ENCODE results near the gene LTBR. TPM values are rescaled to one million over a fixed set of nuclear protein-coding genes. Genes with fewer than 3 reads are reported as not detected.

Gene LTBR
- total and polyA plus RNA-seq, 5 donors, result 30.8 to 54.2 (median 37.6) TPM

DNA sequence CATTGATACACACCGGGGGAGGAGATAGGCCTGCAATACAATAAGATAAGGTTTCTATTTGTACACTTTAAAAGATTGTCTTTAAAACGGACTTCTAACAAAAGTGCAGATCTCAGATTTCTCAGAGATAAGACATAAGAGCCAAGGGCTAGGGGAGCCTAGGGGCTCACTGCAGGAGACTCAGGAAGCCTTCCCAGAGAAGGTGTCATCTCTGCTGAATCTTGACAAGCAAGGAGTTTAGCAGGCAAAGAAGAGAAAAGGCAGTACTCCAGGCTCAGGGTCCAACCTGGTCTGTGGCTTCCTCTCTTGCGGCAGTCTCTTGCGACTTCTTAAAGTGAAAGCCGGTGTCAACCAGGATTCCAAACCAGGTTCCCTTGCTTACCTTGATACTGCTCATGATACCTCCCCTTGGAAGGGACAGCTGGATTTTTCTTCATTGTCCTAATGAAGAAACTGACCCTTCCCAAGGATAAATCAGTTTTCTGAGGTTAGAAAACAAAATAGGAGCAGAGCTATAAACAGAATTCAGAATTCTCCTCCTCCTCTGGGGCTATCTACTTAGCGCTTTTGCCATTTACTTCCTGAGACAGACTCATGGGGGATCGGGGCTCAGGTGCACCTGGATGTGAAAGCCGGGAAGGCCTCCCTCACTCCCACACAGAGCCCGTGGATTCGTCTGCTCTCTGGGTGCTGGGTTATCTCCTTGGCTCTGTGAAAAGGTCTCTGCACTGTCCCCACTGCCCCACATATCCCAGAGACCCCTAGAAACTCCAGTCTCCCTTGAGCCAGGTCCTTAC lies 6.9 kb upstream of the LTBR start:
- no peak for ATAC-seq
- 67% methylated on average over 10 of the region's 10 CpGs for WGBS

DNA sequence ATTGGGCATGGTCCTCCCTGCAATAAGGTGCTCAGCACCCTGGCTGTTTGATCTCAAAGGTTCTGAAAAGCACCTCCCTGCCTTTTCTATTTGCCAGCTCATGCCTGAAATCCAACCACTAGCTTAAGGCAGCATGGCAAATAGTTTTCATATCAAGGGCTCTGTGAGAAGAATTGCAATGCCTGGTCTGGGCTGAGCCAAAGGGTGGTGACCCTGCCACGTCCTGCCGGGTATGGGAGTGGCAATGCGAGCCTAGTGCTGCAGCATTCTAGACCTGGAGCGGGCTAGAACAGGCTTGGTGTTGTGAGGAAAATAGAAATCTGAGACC lies 6.3 kb upstream of the LTBR start:
- Histone ChIP-seq H3K27me3 (ENCODE audit: control insufficient read depth, insufficient read depth) (no peaks in the 10 kb centered on the region), H3K4me3 (ENCODE audit: low read length) (no peak overlapping the region), H3K4me1 (ENCODE audit: control insufficient read depth, insufficient read depth, low read length) (no peaks in the 10 kb centered on the region), H3K27ac (ENCODE audit: low read length) (no peak overlapping the region), H3K9me3 (ENCODE audit: control insufficient read depth, low read length) (no peaks in the 10 kb centered on the region)
- intact Hi-C loops (cut with DNase I), result no loop called here
- peak in 2 of 3 donors; percentile 69 to 72 for DNase-seq
- peak; percentile 40 to 48 for ATAC-seq
- WGBS, result 61% methylated on average over 4 of the region's 4 CpGs

More for the DNA sequence above, 6.9 kb upstream of the LTBR start:
- Histone ChIP-seq H3K4me1 (ENCODE audit: control insufficient read depth, insufficient read depth, low read length) (no peaks in the 10 kb centered on the region), H3K27me3 (ENCODE audit: control insufficient read depth, insufficient read depth) (no peaks in the 10 kb centered on the region), H3K9me3 (ENCODE audit: control insufficient read depth, low read length) (no peaks in the 10 kb centered on the region), H3K4me3 (ENCODE audit: low read length) (no peak overlapping the region), H3K27ac (ENCODE audit: low read length) (no peak overlapping the region)
- DNase-seq, result no peak
- intact Hi-C loops (cut with DNase I), result no loop called here

GRCh38 chr12:6378709-6379472 lies 5.1 kb upstream of the LTBR start:
- Histone ChIP-seq H3K27me3 (ENCODE audit: control insufficient read depth, insufficient read depth) (no peaks in the 10 kb centered on the region), H3K4me1 (ENCODE audit: control insufficient read depth, insufficient read depth, low read length) (peaks cover 7% of the 10 kb centered on the region), H3K9me3 (ENCODE audit: control insufficient read depth, low read length) (no peaks in the 10 kb centered on the region), H3K27ac (ENCODE audit: low read length) (no peak overlapping the region), H3K4me3 (ENCODE audit: low read length) (no peak overlapping the region)
- ATAC-seq (no peak), DNase-seq (peak in 2 of 3 donors; percentile 16 to 57)
- intact Hi-C loops (cut with DNase I), result no loop called here
- 71% methylated on average over 13 of the region's 13 CpGs for WGBS

DNA sequence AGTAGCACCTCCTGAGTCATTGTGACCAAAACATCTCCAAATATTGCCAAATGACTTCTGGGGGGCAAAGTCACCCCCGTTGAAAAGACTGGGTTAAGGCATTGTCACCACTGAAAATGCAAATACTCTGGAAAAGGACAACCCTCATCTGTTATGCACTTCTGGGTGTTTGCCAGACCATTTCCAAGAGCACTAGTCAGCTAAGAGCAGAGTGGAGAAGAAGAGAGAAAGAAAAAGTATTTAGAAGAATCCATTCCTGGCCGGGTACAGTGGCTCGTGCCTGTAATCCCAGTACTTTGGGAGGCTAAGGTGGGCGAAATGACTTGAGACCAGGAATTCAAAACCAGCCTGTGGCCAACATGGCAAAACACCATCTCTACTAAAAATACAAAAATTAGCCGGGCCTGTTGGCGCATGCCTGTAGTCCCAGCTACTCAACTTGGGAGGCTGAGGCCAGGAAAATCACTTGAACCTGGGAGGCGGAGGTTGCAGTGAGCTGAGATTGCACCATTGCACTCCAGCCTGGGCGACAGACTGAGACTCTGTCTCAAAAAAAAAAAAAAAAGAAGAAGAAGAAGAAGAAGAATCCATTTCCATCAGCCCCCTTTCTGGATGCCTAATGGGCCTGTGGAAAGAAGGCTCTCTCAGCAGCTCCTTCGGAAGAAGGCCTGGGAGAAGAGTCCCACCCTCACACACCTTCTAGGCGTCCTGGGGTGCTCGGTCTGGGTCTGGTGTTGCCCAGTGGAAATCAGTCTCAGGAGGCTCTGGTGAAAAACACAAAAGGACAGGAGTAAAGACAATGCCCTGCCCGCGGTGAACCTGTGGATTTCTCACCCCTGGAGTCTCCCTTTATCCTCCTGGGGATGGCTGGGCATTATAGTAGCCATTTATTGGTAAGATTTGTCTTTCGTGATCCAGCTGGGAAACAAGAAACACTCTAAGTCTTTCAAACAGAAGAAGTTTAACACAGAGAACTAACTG lies 3.5 kb upstream of the LTBR start:
- no peak overlapping the region for H3K27ac ChIP-seq (ENCODE audit: low read length)
- peaks cover 12% of the 10 kb centered on the region for H3K4me1 ChIP-seq (ENCODE audit: control insufficient read depth, insufficient read depth, low read length)
- WGBS, result 87% methylated on average over 14 of the region's 14 CpGs
- H3K27me3 ChIP-seq (ENCODE audit: control insufficient read depth, insufficient read depth), result no peaks in the 10 kb centered on the region
- no peaks in the 10 kb centered on the region for H3K9me3 ChIP-seq (ENCODE audit: control insufficient read depth, low read length)
- no peak for DNase-seq
- no peak for ATAC-seq
- intact Hi-C loops (cut with DNase I), result loop anchor here (5.0 to 10.0 kb wide), 3 partner anchors 38 to 46 kb away; partner anchors contain the start of gene TNFRSF1A (in 1 of the 4)
- no peak overlapping the region for H3K4me3 ChIP-seq (ENCODE audit: low read length)

DNA sequence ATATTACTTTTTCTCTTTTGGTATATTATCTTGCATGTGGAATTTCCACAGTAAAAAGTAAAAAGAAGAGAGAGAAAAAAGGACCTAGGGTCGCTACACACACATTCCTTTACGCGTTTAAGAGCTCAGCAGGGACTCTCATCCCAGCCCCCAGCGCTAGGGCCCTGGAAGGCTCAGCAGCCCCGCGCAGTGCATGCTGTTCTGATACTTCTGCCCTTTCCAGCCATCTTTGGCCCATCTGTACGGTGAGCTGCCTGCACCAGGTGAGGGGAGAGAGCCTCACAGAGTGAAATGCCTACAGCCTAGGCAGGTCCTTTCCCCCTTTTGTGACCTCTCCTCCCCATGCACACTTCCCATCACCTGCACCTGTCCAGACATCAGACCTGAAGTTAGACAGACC lies 1.6 kb upstream of the LTBR start:
- intact Hi-C loops (cut with DNase I), result loop anchor here (5.0 to 10.0 kb wide), 3 partner anchors 40 to 48 kb away; partner anchors contain the start of gene TNFRSF1A (in 1 of the 4)
- H3K9me3 ChIP-seq (ENCODE audit: control insufficient read depth, low read length), result no peaks in the 10 kb centered on the region
- WGBS, result 90% methylated on average over 7 of the region's 7 CpGs
- peaks cover 12% of the 10 kb centered on the region for H3K4me1 ChIP-seq (ENCODE audit: control insufficient read depth, insufficient read depth, low read length)
- no peak overlapping the region for H3K27ac ChIP-seq (ENCODE audit: low read length)
- no peak overlapping the region for H3K4me3 ChIP-seq (ENCODE audit: low read length)
- DNase-seq (no peak), ATAC-seq (no peak)
- H3K27me3 ChIP-seq (ENCODE audit: control insufficient read depth, insufficient read depth), result no peaks in the 10 kb centered on the region

DNA sequence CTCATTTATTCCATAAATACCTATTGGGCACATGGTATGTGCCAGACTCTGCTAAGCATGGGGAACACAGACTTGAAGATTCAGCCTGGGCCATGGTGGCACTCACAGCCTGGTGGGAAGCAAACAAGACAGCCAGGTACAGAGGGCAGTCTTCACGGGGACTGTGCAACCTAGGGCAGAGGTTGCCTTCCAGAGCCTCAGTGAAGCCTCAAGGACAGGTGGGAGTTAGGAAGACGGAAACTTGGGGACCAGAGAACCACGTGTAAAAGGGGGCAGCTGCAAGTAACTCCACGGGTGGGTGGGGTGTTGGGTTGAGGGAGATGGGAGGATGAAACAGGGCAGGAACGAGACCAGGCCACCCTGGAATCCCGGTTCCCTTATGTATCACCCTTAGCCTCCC lies 980 bp upstream of the LTBR start:
- no peaks in the 10 kb centered on the region for H3K9me3 ChIP-seq (ENCODE audit: control insufficient read depth, low read length)
- H3K27ac ChIP-seq (ENCODE audit: low read length), result peak overlapping the region; percentile 90
- H3K4me3 ChIP-seq (ENCODE audit: low read length), result no peak overlapping the region
- no peak for ATAC-seq
- no peak for DNase-seq
- intact Hi-C loops (cut with DNase I), result loop anchor here (5.0 to 10.0 kb wide), 3 partner anchors 41 to 48 kb away; partner anchors contain the start of gene TNFRSF1A (in 1 of the 4)
- peaks cover 12% of the 10 kb centered on the region for H3K4me1 ChIP-seq (ENCODE audit: control insufficient read depth, insufficient read depth, low read length)
- 88% methylated on average over 6 of the region's 6 CpGs for WGBS
- H3K27me3 ChIP-seq (ENCODE audit: control insufficient read depth, insufficient read depth), result no peaks in the 10 kb centered on the region

DNA sequence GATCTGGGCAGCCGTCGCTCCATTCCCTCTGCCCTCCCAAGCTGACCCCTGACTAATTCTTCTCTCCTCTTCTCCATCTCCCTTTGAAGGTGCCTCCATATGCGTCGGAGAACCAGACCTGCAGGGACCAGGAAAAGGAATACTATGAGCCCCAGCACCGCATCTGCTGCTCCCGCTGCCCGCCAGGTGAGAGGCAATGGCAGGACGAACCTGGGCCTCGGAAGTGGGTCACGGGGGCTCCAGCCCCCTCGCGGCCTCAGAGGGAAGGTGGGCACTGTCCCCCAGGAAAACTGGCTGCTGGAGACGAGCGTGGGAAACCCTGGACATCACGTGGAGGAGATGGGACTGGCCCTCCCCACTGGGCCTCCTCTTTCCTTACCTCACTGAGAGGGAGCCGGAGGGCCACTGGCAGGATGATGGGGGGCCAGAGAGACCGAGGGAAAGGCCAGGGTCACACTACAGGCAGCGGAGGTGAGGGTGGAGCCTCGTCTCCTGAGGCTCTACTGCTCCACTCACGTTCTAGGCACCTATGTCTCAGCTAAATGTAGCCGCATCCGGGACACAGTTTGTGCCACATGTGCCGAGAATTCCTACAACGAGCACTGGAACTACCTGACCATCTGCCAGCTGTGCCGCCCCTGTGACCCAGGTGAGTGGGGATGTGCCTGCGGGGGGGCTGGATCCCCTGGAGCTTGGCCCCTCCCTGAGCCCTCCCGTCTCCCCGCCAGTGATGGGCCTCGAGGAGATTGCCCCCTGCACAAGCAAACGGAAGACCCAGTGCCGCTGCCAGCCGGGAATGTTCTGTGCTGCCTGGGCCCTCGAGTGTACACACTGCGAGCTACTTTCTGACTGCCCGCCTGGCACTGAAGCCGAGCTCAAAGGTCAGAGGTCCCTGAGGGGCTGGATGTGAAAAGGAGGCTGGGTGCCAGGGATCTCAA lies 806 bp downstream of the LTBR start:
- Histone ChIP-seq H3K27ac (ENCODE audit: low read length) (peak overlapping the region; percentile 66), H3K9me3 (ENCODE audit: control insufficient read depth, low read length) (no peaks in the 10 kb centered on the region), H3K4me1 (ENCODE audit: control insufficient read depth, insufficient read depth, low read length) (peaks cover 12% of the 10 kb centered on the region), H3K4me3 (ENCODE audit: low read length) (peak overlapping the region; percentile 57), H3K27me3 (ENCODE audit: control insufficient read depth, insufficient read depth) (no peaks in the 10 kb centered on the region)
- ATAC-seq (peak in 1 of 2 donors; percentile 17), DNase-seq (peak; percentile 42 to 69 (median 68))
- intact Hi-C loops (cut with DNase I), result loop anchor here (5.0 to 10.0 kb wide), 3 partner anchors 42 to 50 kb away; partner anchors contain the start of gene TNFRSF1A (in 1 of the 4)
- 63% methylated on average over 36 of the region's 36 CpGs for WGBS

DNA sequence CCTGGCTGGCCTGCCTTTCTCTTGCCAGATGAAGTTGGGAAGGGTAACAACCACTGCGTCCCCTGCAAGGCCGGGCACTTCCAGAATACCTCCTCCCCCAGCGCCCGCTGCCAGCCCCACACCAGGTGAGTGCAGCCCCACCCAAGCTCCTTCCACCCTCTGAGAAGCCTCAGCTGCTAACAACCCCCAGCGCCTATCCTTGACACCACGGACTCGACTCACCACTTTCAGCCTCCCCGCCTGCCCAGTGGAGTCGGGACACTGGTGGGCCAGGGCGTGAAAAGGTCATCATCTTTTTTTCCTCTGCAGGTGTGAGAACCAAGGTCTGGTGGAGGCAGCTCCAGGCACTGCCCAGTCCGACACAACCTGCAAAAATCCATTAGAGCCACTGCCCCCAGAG lies 2.1 kb downstream of the LTBR start:
- ATAC-seq (no peak), DNase-seq (peak in 1 of 3 donors; percentile 48)
- Histone ChIP-seq H3K9me3 (ENCODE audit: control insufficient read depth, low read length) (no peaks in the 10 kb centered on the region), H3K4me3 (ENCODE audit: low read length) (no peak overlapping the region), H3K27me3 (ENCODE audit: control insufficient read depth, insufficient read depth) (no peaks in the 10 kb centered on the region), H3K27ac (ENCODE audit: low read length) (no peak overlapping the region), H3K4me1 (ENCODE audit: control insufficient read depth, insufficient read depth, low read length) (peaks cover 12% of the 10 kb centered on the region)
- intact Hi-C loops (cut with DNase I), result loop anchor here in 1 of 4 donors (10.0 kb wide), 1 partner anchor 51 kb away; no protein-coding TSS in a partner anchor
- WGBS, result 82% methylated on average over 11 of the region's 11 CpGs

- no peak overlapping the region for H3K4me3 ChIP-seq (ENCODE audit: low read length)
- intact Hi-C loops (cut with DNase I), result loop anchor here in 1 of 4 donors (10.0 kb wide), 1 partner anchor 52 kb away; no protein-coding TSS in a partner anchor
- no peak overlapping the region for H3K27ac ChIP-seq (ENCODE audit: low read length)
- no peak for ATAC-seq
- H3K4me1 ChIP-seq (ENCODE audit: control insufficient read depth, insufficient read depth, low read length), result peaks cover 12% of the 10 kb centered on the region
- H3K27me3 ChIP-seq (ENCODE audit: control insufficient read depth, insufficient read depth), result no peaks in the 10 kb centered on the region
- DNase-seq, result no peak
- no peaks in the 10 kb centered on the region for H3K9me3 ChIP-seq (ENCODE audit: control insufficient read depth, low read length)
- WGBS, result 71% methylated on average over 1 of the region's 1 CpG
Measured at GRCh38 chr12:6386491-6386890, 2.5 kb downstream of the LTBR start.

Measured in right cardiac atrium (tissue), 5 donors.